Measurements from ENCODE around the gene CARNS1. TPM values are rescaled to one million over a fixed set of nuclear protein-coding genes. Genes with fewer than 3 reads are reported as not detected.
A peak's percentile ranks its signal among the peaks of the same experiment; 100 is the strongest.

The CARNS1 gene
- total and polyA plus RNA-seq, 2 of the 13 experiments (the other 11 are each of a cell fraction or from before 2014, with no cell fraction given): not detected

DNA sequence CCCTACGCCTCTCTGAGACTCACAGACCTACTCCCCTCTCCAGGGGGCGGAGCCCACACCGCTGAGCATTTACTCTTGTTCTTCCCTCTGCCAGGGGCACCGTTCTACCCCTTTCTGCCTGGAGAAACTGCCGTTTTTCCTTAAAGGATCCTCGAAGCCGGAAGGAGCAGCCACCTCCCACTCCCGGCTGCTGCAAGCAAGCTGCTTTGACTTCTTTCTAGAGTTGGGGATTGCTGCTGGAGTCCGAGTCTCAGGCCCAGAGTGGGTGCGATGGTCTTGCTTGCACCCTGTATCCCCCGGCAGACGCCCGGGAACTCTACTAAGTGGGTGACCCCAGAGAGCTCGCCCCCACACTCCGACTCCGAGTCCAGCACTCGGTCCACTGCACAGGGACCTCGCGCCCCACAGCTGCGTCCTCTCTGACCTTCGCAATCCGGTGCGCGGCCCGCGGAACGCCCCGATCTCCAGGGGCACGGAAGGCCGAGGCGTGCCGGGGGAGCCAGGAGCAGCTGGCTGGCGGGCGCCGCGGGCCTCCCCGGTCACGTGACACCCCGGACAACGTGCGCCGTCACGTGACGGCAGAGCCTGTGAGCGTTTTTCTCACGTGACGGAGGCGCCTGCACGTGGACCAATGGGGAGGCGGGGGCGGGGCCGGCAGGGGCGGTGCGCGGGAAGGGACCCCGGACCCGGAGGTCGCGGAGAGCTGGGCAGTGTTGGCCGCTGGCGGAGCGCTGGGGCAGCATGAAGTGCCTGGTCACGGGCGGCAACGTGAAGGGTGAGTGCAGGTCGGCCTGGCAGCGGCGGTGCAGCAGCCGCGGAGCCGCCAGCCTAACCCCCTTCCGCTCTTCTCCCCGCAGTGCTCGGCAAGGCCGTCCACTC is 23.9 kb upstream of the CARNS1 start, which contains the start of gene RAD9A (continued):
- TF ChIP-seq, protein P1, sequence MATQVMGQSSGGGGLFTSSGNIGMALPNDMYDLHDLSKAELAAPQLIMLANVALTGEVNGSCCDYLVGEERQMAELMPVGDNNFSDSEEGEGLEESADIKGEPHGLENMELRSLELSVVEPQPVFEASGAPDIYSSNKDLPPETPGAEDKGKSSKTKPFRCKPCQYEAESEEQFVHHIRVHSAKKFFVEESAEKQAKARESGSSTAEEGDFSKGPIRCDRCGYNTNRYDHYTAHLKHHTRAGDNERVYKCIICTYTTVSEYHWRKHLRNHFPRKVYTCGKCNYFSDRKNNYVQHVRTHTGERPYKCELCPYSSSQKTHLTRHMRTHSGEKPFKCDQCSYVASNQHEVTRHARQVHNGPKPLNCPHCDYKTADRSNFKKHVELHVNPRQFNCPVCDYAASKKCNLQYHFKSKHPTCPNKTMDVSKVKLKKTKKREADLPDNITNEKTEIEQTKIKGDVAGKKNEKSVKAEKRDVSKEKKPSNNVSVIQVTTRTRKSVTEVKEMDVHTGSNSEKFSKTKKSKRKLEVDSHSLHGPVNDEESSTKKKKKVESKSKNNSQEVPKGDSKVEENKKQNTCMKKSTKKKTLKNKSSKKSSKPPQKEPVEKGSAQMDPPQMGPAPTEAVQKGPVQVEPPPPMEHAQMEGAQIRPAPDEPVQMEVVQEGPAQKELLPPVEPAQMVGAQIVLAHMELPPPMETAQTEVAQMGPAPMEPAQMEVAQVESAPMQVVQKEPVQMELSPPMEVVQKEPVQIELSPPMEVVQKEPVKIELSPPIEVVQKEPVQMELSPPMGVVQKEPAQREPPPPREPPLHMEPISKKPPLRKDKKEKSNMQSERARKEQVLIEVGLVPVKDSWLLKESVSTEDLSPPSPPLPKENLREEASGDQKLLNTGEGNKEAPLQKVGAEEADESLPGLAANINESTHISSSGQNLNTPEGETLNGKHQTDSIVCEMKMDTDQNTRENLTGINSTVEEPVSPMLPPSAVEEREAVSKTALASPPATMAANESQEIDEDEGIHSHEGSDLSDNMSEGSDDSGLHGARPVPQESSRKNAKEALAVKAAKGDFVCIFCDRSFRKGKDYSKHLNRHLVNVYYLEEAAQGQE (IDR thresholded peaks at IDR 0.05; ENCODE audit: borderline replicate concordance in 1 of 2, low read depth in 1 of 2, low read length in 2 of 2): 0 out of 4 replicates have a peak, but pooled peaks of 1 of the 2 experiments have one; percentile 27
- TF ChIP-seq ZNF468 (CRISPR knock-in tag; IDR thresholded peaks at IDR 0.05) (no peak; the same call in 1 of the 2 replicates), HMG20A (CRISPR knock-in tag; IDR thresholded peaks at IDR 0.05; ENCODE audit: borderline replicate concordance) (no peak), ZNF550 (CRISPR knock-in tag; IDR thresholded peaks at IDR 0.05; ENCODE audit: borderline replicate concordance) (no peak), RAD21 (CRISPR knock-in tag; IDR thresholded peaks at IDR 0.05) (0 out of 2 replicates have a peak, but pooled peaks have one; percentile 34), ZNF564 (CRISPR knock-in tag; IDR thresholded peaks at IDR 0.05) (peak; percentile 94), KDM3A (CRISPR knock-in tag; IDR thresholded peaks at IDR 0.05; ENCODE audit: low read depth) (0 out of 2 replicates have a peak, but pooled peaks have one; percentile 26), DNMT3B (CRISPR knock-in tag; conservative IDR thresholded peaks at IDR 0.05) (0 out of 2 replicates have a peak, but pooled peaks have one; percentile 35), SNAI1 (CRISPR knock-in tag; IDR thresholded peaks at IDR 0.05; ENCODE audit: borderline replicate concordance) (0 out of 2 replicates have a peak, but pooled peaks have one; percentile 31), ZNF136 (CRISPR knock-in tag; IDR thresholded peaks at IDR 0.05; ENCODE audit: low read depth) (no peak), RBM22 (optimal IDR thresholded peaks at IDR 0.05; ENCODE audit: low read length) (no peak), KLF6 (CRISPR knock-in tag; IDR thresholded peaks at IDR 0.05) (peak; percentile 76; the same call in 1 of the 2 replicates), NCOR1 (IDR thresholded peaks at IDR 0.05; ENCODE audit: borderline replicate concordance, low read length) (no peak; the same call in 1 of the 2 replicates), SRSF1 (optimal IDR thresholded peaks at IDR 0.05; ENCODE audit: low read depth, low read length) (no peak), GPN1 (CRISPR knock-in tag; IDR thresholded peaks at IDR 0.05; ENCODE audit: borderline replicate concordance) (no peak), IRF2 (CRISPR knock-in tag; IDR thresholded peaks at IDR 0.05) (peak; percentile 60; the same call in 1 of the 2 replicates)
- TF ChIP-seq, protein P2, sequence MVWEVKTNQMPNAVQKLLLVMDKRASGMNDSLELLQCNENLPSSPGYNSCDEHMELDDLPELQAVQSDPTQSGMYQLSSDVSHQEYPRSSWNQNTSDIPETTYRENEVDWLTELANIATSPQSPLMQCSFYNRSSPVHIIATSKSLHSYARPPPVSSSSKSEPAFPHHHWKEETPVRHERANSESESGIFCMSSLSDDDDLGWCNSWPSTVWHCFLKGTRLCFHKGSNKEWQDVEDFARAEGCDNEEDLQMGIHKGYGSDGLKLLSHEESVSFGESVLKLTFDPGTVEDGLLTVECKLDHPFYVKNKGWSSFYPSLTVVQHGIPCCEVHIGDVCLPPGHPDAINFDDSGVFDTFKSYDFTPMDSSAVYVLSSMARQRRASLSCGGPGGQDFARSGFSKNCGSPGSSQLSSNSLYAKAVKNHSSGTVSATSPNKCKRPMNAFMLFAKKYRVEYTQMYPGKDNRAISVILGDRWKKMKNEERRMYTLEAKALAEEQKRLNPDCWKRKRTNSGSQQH (CRISPR knock-in tag; IDR thresholded peaks at IDR 0.05; ENCODE audit: low read depth): peak; percentile 88
- TF ChIP-seq, protein P3, sequence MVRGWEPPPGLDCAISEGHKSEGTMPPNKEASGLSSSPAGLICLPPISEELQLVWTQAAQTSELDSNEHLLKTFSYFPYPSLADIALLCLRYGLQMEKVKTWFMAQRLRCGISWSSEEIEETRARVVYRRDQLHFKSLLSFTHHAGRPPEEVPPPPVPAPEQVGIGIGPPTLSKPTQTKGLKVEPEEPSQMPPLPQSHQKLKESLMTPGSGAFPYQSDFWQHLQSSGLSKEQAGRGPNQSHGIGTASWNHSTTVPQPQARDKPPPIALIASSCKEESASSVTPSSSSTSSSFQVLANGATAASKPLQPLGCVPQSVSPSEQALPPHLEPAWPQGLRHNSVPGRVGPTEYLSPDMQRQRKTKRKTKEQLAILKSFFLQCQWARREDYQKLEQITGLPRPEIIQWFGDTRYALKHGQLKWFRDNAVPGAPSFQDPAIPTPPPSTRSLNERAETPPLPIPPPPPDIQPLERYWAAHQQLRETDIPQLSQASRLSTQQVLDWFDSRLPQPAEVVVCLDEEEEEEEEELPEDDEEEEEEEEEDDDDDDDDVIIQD (CRISPR knock-in tag; IDR thresholded peaks at IDR 0.05; ENCODE audit: low read depth): 0 out of 2 replicates have a peak, but pooled peaks have one; percentile 27
